Measurements from ENCODE around the gene CRELD2. TPM values are rescaled to one million over a fixed set of nuclear protein-coding genes. Genes with fewer than 3 reads are reported as not detected.
A peak's percentile ranks its signal among the peaks of the same experiment; 100 is the strongest.

The CRELD2 gene, protein sequence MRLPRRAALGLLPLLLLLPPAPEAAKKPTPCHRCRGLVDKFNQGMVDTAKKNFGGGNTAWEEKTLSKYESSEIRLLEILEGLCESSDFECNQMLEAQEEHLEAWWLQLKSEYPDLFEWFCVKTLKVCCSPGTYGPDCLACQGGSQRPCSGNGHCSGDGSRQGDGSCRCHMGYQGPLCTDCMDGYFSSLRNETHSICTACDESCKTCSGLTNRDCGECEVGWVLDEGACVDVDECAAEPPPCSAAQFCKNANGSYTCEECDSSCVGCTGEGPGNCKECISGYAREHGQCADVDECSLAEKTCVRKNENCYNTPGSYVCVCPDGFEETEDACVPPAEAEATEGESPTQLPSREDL
- total RNA-seq, result 10 to 100 TPM; 15.3 to 16.2 TPM

DNA sequence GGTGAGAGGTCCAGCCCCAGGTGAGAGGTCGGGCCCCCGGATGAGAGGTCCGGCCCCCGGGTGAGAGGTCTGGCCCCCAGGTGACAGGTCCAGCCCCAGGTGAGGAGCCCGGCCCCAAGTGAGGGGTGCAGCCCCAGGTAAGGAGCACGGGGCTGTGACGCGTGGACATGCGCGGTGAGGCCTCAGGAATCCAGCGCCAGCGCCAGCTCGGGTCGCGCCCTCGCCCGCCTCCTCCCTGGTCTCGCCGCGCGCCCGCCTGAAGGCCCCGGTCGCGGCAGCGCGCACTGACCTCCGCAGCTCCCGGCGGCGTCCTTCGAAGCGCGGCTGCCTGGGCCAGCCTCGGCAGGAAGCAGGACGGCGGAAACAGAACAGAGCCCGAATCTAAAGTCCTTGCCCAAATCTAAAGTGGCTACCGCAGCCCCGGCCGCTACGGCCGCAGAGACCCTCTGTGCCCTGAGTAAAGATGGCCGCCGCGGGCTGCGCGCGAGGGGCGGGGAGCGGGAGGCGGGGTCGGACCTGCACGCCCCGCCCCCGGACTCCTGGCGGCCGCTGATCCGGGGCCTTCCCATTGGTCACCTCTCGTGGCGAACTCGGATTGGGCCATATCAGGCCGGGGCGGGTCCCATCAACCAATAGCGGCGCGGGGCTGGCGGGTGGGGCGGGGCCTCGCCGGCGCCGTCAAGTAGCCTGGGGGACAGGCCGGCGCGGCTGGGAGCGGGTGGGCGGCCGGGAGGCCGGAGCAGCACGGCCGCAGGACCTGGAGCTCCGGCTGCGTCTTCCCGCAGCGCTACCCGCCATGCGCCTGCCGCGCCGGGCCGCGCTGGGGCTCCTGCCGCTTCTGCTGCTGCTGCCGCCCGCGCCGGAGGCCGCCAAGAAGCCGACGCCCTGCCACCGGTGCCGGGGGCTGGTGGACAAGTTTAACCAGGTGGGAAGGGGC, at the start of gene CRELD2, which contains the start of gene ALG12:
CRELD2 (plus strand) TSS at position 661 of the 937 bp plus-strand sequence; CDS start at position 797, 136 bp downstream.
ALG12 (minus strand) TSS at position 465 of the 937 bp plus-strand sequence. CDS start 4,673 bp downstream, outside the sequence.
- CTCF ChIA-PET, result no interaction called here
- Mint-ChIP-seq H3K36me3 (ENCODE audit: low read depth) (peaks cover 3% of the 10 kb centered on the region), H3K27ac (peak within 1 kb of the TSS; percentile 80), H3K27me3 (ENCODE audit: low read depth) (no peaks in the 10 kb centered on the region), H3K4me3 (peak within 1 kb of the TSS; percentile 83), H3K9me3 (no peaks in the 10 kb centered on the region), H3K4me1 (ENCODE audit: low read depth) (peaks cover 23% of the 10 kb centered on the region)
- DNase-seq, result peak; percentile 98
- intact Hi-C loops (cut with micrococcal nuclease), result loop anchor here (1.0 to 5.0 kb wide), 3 partner anchors 13 to 81 kb away; partner anchors contain the start of gene ZBED4

DNA sequence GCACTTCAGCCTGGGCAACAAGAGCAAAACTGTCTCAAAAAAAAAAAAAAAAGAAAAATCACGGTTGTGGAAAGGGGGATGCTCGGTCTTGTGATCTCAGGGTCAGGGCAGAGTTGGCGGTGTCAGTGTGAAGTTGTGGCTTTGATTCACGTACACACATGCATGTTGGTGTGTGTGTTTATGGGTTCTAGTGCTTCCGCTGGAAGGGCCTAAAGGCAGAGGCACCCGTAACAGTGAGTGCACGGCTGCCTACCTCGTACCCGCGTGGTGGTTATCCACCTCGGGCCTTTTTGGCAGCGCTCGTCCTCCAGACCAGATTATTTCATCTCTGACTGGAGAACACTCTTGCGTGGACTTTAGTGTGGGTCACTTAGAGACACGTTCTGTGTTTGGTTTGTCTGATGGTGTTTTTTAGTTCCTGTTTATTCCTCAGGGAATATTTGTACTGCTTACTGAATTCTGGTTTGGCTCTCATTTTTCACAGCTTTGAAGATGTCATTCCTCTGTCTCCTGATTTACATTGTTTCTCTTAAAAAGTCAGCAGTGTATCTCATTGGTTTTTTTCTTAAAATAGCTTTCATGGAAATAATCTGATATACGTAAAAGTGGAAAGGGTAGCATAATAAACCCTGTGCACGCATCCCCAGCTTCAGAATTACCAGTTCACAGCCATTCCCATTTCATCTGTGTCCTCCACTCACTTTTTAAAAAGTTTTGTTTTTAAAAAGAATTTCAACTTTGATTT, 49.2 kb upstream of the CRELD2 start:
- CTCF ChIA-PET, result no interaction called here
- Mint-ChIP-seq H3K27ac (no peak overlapping the region), H3K27me3 (ENCODE audit: low read depth) (no peaks in the 10 kb centered on the region), H3K9me3 (peaks cover 34% of the 10 kb centered on the region), H3K4me1 (ENCODE audit: low read depth) (peaks cover 58% of the 10 kb centered on the region), H3K4me3 (no peak overlapping the region), H3K36me3 (ENCODE audit: low read depth) (peaks cover 56% of the 10 kb centered on the region)
- intact Hi-C loops (cut with micrococcal nuclease), result no loop called here
- no peak for DNase-seq

DNA sequence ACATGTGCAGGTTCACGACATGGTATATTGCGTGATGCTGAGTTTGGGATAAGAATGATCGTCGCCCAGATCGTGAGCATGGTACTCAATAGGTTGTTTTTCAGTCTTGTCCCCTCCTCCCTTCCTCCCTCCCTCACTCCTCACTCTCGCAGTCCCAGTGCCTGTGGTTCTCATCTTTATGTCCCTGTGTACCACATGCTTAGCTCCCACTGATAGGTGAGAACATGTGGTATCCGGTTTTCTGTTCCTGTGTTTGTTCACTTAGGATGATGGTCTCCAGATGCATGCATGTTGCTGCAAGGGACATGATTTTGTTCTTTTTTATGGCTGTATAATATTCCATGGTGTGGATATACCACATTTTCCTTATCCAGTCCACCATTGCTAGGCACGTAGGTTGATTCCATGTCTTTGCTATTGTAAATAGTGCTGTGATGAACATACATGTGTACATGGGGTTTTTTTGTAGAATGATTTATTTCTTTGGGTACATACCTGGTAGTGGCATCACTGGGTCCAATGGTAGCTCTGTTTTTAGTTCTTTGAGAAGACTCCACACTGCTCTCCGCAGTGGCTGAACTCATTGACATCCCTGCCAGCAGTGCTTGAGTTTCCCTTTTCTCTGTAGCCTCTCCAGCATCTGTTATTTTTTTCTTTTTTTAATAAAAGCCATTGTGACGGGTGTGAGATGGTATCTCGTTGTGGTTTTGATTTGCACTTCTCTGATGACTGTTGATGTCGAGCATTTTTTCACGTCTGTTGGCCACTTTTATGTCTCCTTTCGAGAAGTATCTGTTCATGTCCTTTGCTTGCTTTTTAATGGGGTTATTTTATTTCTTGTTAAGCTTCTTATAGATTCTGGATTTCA, 48.4 kb upstream of the CRELD2 start:
- H3K4me1 Mint-ChIP-seq (ENCODE audit: low read depth), result peaks cover 54% of the 10 kb centered on the region
- no peak for DNase-seq
- no peak overlapping the region for H3K27ac Mint-ChIP-seq
- intact Hi-C loops (cut with micrococcal nuclease), result no loop called here
- CTCF ChIA-PET, result interaction anchor here (0.7 kb wide), 1 partner anchor 49 kb away, joined by 4 read pairs; no protein-coding TSS in a partner anchor
- H3K27me3 Mint-ChIP-seq (ENCODE audit: low read depth), result no peaks in the 10 kb centered on the region
- H3K9me3 Mint-ChIP-seq, result peaks cover 34% of the 10 kb centered on the region
- H3K36me3 Mint-ChIP-seq (ENCODE audit: low read depth), result peaks cover 57% of the 10 kb centered on the region
- H3K4me3 Mint-ChIP-seq, result no peak overlapping the region

DNA sequence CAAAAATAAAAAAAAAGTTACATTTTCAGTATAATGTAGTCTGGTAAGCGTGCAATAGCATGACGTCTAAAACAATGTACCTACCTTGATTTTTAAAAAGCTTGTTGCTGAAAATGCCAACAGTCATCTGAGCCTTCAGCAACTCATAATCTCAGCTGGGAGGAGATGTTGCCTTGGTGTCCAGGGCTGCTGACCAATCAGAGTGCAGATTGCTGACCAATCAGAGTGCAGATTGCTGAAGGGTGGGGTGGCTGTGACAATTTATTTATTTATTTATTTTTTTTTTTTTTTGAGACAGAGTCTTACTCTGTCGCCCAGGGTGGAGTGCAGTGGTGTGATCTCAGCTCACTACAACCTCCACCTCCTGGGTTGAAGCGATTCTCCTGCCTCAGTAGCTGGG, 47.0 kb upstream of the CRELD2 start:
- CTCF ChIA-PET, result interaction anchor here (0.7 kb wide), 1 partner anchor 210 kb away, joined by 4 read pairs; no protein-coding TSS in a partner anchor
- Mint-ChIP-seq H3K36me3 (ENCODE audit: low read depth) (peaks cover 53% of the 10 kb centered on the region), H3K4me3 (no peak overlapping the region), H3K27me3 (ENCODE audit: low read depth) (no peaks in the 10 kb centered on the region), H3K4me1 (ENCODE audit: low read depth) (peaks cover 55% of the 10 kb centered on the region), H3K9me3 (peaks cover 25% of the 10 kb centered on the region), H3K27ac (no peak overlapping the region)
- intact Hi-C loops (cut with micrococcal nuclease), result no loop called here
- no peak for DNase-seq

DNA sequence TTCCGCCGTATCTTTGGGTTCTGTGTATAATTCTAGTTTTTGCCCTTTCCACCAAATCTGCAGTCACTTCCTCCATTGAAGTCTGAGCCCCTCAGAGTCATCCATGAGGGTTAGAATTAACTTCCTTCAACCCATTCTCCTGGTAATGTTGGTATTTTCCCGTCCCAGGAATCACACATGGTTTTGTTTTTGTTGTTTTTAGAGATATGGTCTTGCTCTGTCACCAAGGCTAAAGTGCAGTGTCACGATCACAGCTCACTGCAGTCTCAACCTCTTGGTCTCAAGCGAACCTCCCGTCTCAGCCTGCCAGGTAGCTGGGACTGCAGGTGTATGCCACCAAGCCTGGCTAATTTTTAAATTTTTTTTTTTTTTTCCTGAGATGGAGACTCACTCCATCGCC, 46.1 kb upstream of the CRELD2 start:
- intact Hi-C loops (cut with micrococcal nuclease), result no loop called here
- Mint-ChIP-seq H3K27me3 (ENCODE audit: low read depth) (no peaks in the 10 kb centered on the region), H3K4me3 (no peak overlapping the region), H3K27ac (no peak overlapping the region), H3K9me3 (peaks cover 16% of the 10 kb centered on the region), H3K4me1 (ENCODE audit: low read depth) (peaks cover 48% of the 10 kb centered on the region), H3K36me3 (ENCODE audit: low read depth) (peaks cover 46% of the 10 kb centered on the region)
- CTCF ChIA-PET, result no interaction called here
- DNase-seq, result no peak

DNA sequence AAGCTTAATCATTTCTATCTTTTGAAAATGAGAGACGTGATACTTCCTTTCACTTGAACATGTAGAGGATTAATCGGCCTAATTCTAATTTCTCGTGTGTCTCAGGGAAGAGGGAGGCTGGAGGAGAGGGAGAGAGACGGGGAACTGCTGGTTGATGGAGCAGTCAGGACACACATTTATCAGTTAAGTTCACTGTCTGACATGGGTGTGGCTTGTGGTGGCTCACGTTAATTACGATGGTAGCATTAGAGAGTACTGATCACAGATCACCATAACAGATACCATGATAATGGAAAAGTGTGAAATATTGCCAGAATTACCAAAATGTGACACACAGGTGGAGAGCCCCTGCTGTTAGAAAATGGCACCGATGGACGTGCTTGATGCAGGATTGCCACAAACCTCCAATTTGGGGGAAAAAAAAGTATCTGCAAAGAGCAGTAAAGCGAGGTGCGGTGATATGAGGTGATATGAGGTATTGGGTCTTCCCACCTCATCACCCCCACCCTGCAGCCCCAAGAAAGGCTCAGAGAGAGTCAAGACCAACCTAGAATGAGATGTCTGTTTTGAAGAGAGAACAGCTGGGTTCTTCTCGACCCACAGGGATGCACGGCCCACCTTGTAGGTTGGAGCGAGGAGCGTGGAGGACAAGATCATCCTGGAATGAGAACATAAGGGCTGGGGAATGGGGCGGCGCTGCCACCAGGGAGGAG, 45.0 kb upstream of the CRELD2 start:
- Mint-ChIP-seq H3K4me1 (ENCODE audit: low read depth) (peaks cover 38% of the 10 kb centered on the region), H3K27ac (no peak overlapping the region), H3K27me3 (ENCODE audit: low read depth) (no peaks in the 10 kb centered on the region), H3K36me3 (ENCODE audit: low read depth) (peaks cover 44% of the 10 kb centered on the region), H3K9me3 (peaks cover 18% of the 10 kb centered on the region), H3K4me3 (no peak overlapping the region)
- CTCF ChIA-PET, result no interaction called here
- intact Hi-C loops (cut with micrococcal nuclease), result no loop called here
- DNase-seq, result no peak

DNA sequence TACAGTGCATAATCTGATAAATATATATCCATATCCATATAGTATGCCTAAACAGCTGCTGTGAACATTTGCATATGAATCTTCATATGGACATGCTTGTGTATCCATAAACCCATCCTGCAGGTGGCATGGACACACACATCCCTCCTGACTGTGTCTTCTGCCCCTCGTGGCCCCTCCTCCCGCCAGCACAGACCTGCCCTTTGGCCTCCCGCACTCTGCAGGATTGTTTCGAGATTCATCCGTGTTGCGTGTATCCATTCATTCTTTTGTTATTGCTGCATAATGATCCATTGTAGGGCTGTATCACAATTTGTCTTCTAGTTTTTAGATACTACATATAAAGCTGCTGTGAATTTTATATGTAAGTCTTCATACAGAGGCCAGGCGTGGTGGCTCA, 40.8 kb upstream of the CRELD2 start:
- H3K36me3 Mint-ChIP-seq (ENCODE audit: low read depth), result peaks cover 28% of the 10 kb centered on the region
- CTCF ChIA-PET, result no interaction called here
- H3K27me3 Mint-ChIP-seq (ENCODE audit: low read depth), result no peaks in the 10 kb centered on the region
- peaks cover 31% of the 10 kb centered on the region for H3K4me1 Mint-ChIP-seq (ENCODE audit: low read depth)
- no peak overlapping the region for H3K4me3 Mint-ChIP-seq
- intact Hi-C loops (cut with micrococcal nuclease), result no loop called here
- H3K27ac Mint-ChIP-seq, result no peak overlapping the region
- DNase-seq, result no peak
- peaks cover 1% of the 10 kb centered on the region for H3K9me3 Mint-ChIP-seq

DNA sequence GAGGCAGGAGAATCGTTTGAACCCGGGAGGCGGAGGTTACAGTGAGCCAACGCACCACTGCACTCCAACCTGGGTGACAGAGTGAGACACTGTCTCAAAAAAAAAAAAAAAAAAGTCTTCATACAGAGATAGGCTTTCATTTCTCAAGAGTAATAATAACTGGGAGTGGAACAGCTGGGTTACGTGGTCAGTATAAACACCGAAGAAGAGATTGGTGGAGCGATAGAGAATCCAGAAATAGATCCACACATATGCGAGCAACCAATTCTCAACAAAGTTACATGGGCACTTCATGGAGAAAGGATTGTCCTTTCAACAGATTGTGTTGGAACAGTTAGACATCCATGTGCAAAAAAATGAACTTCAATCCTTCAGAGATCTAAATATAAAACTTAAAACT, 40.2 kb upstream of the CRELD2 start:
- H3K36me3 Mint-ChIP-seq (ENCODE audit: low read depth), result peaks cover 27% of the 10 kb centered on the region
- H3K4me1 Mint-ChIP-seq (ENCODE audit: low read depth), result peaks cover 29% of the 10 kb centered on the region
- H3K27ac Mint-ChIP-seq, result no peak overlapping the region
- CTCF ChIA-PET, result no interaction called here
- H3K4me3 Mint-ChIP-seq, result no peak overlapping the region
- H3K9me3 Mint-ChIP-seq, result peaks cover 1% of the 10 kb centered on the region
- DNase-seq, result no peak
- intact Hi-C loops (cut with micrococcal nuclease), result no loop called here
- no peaks in the 10 kb centered on the region for H3K27me3 Mint-ChIP-seq (ENCODE audit: low read depth)

DNA sequence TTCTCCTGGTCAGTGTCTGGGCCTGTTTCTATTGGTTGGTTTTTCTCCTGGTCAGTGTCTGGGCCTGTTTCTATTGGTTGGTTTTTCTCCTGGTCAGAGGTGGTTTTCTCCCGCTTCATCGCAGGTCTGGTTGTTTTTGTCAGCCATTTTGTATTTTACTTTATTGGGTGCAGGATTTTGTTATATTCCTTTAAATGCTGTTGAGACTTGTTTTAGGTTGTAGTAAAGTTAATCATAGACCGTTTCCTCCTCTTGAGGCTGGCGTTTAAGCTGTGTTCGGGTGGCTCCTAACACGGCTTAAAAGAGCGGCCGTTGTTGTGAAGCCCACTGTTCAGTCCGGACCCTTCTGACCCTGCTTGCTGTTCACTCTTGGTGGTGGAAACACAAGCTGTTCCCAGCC, 38.6 kb upstream of the CRELD2 start:
- DNase-seq, result no peak
- Mint-ChIP-seq H3K36me3 (ENCODE audit: low read depth) (peaks cover 31% of the 10 kb centered on the region), H3K4me3 (no peak overlapping the region), H3K9me3 (peaks cover 1% of the 10 kb centered on the region), H3K27me3 (ENCODE audit: low read depth) (no peaks in the 10 kb centered on the region), H3K27ac (no peak overlapping the region), H3K4me1 (ENCODE audit: low read depth) (peaks cover 19% of the 10 kb centered on the region)
- CTCF ChIA-PET, result no interaction called here
- intact Hi-C loops (cut with micrococcal nuclease), result no loop called here

DNA sequence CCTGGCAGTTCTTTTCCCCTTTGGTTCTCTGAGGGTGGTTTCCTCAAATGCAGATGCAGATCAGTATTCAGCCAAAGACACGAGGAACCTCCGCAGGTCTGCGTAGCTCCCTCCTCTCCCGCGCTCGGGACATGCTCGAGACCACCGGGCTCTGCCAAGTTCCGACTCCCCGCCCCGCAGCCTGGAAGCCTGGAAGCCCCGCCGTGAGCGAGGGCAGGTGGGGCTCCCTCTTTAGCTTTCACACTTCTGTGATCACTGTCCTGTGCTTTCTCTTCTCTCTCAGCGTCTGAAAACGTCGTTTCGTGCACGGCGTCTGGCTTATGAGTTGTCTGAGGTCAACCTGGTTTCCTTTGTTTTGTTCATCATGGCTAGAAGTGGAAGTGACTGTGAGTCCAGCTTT, 38.2 kb upstream of the CRELD2 start:
- CTCF ChIA-PET, result no interaction called here
- Mint-ChIP-seq H3K27me3 (ENCODE audit: low read depth) (no peaks in the 10 kb centered on the region), H3K4me1 (ENCODE audit: low read depth) (peaks cover 19% of the 10 kb centered on the region), H3K36me3 (ENCODE audit: low read depth) (peaks cover 28% of the 10 kb centered on the region), H3K27ac (no peak overlapping the region), H3K9me3 (peaks cover 1% of the 10 kb centered on the region), H3K4me3 (peak overlapping the region; percentile 5)
- DNase-seq, result no peak
- intact Hi-C loops (cut with micrococcal nuclease), result no loop called here

DNA sequence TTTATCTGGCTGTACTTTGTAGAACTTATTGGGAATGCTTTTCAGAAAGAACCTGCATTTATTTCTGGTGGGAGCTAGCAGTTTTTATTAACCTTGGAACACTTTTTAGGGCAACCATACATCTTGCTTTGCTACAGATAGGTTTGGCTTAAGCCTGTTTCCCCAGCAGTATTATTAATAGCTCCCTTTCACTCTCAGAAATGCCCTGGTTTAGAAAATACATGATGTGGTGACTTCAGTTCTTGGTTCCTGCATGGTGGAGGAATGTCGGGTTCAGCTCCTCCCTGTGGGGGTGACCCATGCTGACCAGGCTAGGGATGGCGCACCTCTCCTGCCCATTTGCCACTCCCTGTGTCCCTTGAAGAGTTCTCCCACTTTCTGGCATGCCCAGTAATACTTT, 36.6 kb upstream of the CRELD2 start:
- Mint-ChIP-seq H3K4me3 (no peak overlapping the region), H3K4me1 (ENCODE audit: low read depth) (peaks cover 15% of the 10 kb centered on the region), H3K36me3 (ENCODE audit: low read depth) (peaks cover 26% of the 10 kb centered on the region), H3K27me3 (ENCODE audit: low read depth) (no peaks in the 10 kb centered on the region), H3K9me3 (peaks cover 1% of the 10 kb centered on the region), H3K27ac (no peak overlapping the region)
- DNase-seq, result no peak
- intact Hi-C loops (cut with micrococcal nuclease), result no loop called here
- CTCF ChIA-PET, result no interaction called here

Measured in activated naive CD4-positive, alpha-beta T cell treated with anti-CD3 and anti-CD28 coated beads for 36 hours (primary cell).